HG03378 (cell line): ENCODE data around the gene CENPS.
"Not testable (repeated sequence)": the region's sequence is repeated elsewhere in the genome, so short reads cannot be mapped to it uniquely, and the experiment has no call there.

Source experiments
- ATAC-seq: cut with Tn5 transposase; IDR thresholded peaks from one replicate; pipeline ENCODE4 v1.9.1; 2021; ENCODE audit warnings: mild to moderate bottlenecking, moderate library complexity; ENCODE audit not compliant: unreplicated experiment

CENPS gene

GRCh38 chr1:10430216-10431069, at the start of gene CENPS:
Gene CENPS (plus strand): TSS chr1:10430433. CDS start chr1:10430518, 85 bp downstream.
- ATAC-seq = peak; percentile 52

GRCh38 chr1:10380594-10381275, 49.5 kb upstream of the CENPS start:
- ATAC-seq = no peak

- ATAC-seq = no peak
These were observed 46.6 kb upstream of the CENPS start for GRCh38 chr1:10383630-10384029.

DNA sequence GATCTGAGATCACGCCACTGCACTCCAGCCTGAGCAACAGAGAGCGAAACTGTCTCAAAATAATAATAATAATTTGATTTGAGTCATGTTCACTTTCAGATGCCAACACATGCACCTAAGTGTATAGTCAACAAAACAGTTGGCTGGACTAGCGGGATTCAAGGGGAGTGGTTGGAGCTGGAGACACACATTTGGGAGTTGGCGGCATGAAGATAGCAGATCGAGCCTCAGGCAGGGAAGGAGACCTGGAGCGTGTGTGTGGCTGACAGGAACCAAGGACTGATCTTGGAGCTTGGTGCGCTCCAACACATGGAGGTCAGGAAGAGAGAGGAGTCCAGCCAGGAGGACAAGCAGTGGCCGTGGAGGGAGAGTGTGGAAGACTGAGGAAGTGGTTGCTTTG, 46.0 kb upstream of the CENPS start:
- ATAC-seq = no peak

DNA sequence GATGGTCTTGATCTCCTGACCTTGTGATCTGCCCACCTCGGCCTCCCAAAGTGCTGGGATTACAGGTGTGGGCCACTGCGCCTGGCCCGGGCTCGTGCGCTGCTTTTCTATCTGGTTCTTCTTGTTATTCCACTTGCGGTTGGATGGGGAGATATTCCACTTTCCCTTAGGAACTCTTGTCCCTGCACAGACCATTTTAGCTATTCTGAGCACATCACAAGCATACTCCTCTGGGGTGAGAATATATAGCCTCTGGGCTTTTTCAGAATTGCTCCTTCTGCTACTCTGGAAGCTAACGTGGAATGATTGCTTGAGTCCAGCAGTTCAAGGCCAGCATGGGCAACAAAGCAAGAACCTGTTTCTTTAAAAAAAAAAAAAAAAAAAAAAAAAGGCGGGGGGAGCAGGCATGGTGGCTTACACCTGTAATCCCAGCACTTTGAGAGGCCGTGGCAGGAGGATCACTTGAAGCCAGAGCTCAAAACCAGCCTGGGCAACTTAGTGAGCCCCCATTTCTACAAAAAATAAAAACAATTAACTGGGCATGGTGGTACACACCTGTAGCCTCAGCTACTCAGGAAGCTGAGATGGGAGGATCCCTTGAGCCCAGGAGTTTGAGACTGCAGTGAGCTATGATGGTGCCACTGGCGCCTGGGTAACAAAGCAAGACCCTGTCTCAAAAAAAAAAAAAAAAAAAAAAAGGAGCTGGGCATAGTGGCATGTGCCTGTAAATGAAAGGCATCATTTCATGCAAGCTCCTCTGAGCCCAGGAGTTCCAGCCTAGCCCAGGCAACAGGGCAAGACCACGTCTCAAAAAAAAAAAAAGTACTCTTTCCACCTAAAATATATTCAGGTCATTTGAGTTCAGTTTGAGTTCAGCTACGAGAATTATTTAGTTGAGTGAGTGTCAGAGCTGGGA, 43.2 kb upstream of the CENPS start:
- ATAC-seq = no peak

- ATAC-seq = no peak
These were observed 42.4 kb upstream of the CENPS start for GRCh38 chr1:10387677-10388386.

DNA sequence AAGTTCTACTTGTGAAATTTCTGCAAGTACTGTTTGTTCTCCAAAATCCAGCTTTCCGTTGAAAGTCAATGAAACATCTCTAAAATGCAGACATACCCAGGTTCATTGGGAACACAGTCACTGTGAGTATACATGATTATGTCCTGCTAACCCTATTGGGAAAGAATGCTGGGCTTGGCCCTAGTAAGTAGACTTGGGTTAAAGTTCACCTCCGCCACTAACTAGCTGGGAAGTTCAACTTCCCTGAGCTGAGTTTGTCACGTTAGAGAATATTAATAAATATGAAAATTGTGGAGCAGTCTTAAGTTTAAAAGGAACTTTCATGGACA, 41.9 kb upstream of the CENPS start:
- no peak for ATAC-seq

DNA sequence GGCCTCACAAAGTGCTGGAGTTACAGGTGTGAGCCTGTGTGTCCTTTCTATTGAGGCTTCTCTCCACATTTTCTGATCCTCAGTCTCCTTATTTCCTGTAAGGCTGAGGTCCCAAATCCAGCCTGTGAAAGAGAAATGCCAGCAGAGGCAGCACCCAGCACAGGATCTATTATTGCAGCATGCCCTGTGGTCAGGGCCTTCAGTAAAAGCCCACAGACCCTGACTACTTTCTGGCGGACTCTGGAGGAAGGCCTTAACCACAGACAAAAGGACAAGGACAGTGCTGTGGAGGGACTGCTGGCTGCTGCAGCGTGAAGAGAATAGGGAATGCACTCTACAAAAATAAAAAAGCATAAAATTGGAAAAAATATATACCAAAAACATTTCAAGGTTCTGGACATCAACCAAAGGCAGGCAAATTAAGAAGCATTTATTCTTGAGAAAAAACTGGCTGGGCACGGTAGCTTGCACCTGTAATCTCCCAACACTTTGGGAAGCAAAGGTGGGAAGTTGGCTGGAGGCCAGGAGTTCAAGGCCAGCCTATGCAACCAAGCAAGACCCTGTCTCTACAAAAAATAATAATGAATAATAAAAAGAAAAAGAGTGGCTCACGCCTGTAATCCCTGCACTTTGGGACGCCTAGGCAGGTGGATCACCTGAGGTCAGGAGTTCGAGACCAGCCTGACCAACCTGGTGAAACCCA, 40.8 kb upstream of the CENPS start:
- ATAC-seq = no peak

DNA sequence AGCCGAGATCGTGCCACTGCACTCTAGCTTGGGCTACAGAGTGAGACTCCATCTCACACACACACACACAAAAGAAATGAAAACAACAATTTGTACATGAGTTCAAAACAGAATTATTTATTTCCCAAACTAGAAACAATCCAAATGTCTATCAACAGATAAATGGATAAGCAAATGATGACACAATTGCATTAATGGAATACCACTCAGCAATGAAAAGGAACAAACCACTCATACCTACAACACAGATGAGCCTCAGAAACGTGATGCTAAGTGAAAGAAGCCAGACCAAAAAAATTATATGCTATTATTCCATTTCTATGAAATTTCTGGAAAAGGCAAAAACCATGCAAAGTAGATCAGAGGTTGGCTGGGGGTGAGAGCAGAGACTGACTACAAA, 33.4 kb upstream of the CENPS start:
- ATAC-seq = no peak

DNA sequence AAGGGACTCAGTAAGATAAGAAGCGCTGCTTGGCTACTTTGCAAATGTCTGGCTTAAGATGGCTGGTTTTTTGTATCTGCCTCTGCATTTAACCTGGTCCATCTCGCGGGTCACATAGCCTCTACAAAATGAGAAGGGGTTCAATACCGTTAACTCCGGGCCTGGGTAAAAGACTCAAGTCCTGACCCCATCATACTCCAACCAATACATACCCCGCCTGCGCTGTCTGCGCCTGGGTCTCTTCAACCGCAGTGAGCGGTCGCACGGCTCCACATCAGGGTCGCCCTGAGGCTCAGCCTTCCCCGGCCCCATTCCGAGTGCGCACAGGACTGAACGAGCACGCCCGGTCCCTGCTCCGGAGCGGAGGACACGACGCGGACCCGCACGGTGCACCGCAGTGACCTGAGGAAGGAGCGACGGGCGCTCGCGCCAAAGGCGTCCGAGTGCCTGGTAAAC, 31.9 kb upstream of the CENPS start:
- no peak for ATAC-seq

DNA sequence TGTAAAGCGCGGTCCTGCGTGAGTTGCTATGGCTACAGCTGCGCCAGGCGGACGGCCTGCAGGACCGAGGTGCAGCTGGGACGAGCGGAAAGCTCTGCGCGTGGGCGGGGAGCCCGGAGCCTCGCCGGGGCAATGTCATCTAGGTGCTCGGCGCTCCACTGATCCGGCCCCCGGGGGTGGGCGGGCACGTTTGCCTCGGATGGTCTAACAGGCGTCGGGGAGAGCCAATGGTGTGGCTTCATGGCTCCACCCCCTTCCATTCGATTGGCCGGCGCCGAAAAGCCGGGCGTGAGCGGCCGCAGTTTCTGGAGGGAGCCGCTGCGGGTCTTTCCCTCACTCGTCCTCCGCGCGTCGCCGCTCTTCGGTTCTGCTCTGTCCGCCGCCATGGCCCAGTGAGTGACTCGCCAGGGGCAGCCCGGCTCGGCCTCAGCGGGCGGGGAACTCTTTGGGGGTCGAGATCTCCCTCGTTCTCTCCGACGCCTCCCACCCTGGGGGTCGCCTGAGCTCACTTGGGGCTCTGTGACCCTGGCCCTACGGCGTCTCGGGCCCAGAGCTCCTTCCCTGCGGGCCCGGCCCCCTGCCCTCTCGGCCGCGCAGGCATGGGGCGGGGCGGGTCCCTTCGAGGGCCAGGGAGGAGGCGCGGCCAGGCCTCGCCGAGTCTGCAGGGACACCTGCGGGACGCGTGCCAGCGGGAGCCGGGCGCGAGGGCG, 31.3 kb upstream of the CENPS start, which contains the start of gene PGD:
Gene PGD, plus strand, starts transcription at position 331 of the 710 bp plus-strand sequence. Its CDS starts 54 bp downstream, at position 385.
- peak; percentile 92 for ATAC-seq

- ATAC-seq = no peak
These were observed 30.7 kb upstream of the CENPS start for GRCh38 chr1:10399444-10399941.

DNA sequence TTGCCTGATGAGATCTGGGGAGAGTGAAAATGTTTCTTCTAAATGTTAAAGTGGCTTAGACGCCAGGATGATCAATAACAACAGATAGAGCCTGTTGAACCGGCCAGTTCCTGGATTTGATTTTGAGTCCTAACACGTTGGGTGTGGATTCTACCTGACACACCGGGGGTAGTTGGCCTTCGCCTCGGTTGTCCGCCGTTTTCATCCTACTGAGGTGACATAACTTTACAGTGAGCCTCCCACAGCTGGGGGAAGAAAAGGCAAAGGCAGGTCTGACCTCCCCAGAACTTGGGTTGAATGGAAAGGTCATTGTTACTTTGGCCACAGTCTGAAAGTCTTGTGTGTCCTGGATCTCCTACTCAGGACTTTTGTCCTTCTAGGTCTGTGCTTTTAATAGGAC, 30.2 kb upstream of the CENPS start:
- ATAC-seq = no peak

GRCh38 chr1:10401281-10401680, 29.0 kb upstream of the CENPS start:
- no peak for ATAC-seq

GRCh38 chr1:10402729-10403274, 27.4 kb upstream of the CENPS start:
- ATAC-seq = no peak

DNA sequence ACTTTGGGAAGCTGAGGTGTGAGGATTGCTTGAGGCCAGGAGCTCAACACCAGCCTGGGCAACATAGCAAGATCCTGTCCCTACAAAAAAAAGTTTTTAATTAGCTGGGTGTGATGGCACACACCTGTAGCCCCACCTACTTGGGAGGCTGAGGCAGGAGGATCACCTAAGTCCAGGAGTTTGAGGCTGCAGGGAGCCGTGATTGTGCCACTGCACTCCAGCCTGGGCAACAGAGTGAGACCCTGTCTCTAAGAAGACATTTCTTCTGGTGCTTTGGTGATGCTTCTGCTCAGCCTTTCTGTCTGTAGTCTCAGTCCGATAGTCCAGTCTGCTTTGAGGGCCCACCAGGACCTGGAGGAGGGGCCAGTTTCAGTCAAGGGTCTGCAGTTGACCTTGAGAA, 23.0 kb upstream of the CENPS start:
- ATAC-seq = no peak

GRCh38 chr1:10415211-10415930, 14.9 kb upstream of the CENPS start:
- no peak for ATAC-seq

DNA sequence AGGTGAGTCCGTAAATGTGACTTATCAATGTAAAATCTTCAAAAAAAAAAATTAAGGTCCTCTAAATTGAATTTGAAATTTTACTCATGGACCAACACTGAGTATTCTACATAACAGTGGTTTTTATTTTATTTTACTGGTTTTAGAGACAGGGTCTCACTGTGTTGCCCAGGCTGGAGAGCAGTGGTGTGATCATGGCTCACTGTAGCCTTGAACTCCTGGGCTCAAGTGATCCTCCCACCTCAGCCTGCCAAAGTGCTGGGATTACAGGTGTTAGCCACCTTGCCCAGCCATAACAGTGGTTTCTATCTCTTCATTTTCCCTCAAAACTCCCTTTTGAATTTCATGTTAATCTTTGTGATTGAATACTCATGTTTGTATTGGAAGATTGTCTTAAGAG, 14.3 kb upstream of the CENPS start:
- not testable (repeated sequence) for ATAC-seq
